Effector CD4-positive, alpha-beta T cell (primary cell): ENCODE results near the gene PAQR4.

Source experiments
- DNase-seq: peaks from one replicate; pipeline ENCODE4 v3.0.0-alpha.2; 2020

Gene PAQR4

DNA sequence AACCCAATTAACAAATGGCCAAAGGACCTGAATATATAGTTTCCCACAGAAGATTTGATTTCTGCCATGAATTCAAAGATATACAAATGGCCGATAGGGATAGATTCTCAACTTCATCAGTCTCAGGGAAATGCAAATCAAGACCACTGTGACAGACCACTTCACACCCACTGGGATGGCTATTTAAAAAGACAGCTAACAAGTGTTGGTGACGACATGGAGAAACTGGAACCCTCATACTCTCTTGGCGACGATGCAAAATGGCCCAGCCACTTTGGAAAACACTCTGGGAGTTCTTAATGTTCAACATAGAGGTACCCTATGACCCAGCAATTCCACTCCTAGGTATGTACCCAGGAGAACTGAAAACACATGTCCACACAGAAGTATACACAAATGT lies 22.5 kb upstream of the PAQR4 start:
- DNase-seq: no peak

DNA sequence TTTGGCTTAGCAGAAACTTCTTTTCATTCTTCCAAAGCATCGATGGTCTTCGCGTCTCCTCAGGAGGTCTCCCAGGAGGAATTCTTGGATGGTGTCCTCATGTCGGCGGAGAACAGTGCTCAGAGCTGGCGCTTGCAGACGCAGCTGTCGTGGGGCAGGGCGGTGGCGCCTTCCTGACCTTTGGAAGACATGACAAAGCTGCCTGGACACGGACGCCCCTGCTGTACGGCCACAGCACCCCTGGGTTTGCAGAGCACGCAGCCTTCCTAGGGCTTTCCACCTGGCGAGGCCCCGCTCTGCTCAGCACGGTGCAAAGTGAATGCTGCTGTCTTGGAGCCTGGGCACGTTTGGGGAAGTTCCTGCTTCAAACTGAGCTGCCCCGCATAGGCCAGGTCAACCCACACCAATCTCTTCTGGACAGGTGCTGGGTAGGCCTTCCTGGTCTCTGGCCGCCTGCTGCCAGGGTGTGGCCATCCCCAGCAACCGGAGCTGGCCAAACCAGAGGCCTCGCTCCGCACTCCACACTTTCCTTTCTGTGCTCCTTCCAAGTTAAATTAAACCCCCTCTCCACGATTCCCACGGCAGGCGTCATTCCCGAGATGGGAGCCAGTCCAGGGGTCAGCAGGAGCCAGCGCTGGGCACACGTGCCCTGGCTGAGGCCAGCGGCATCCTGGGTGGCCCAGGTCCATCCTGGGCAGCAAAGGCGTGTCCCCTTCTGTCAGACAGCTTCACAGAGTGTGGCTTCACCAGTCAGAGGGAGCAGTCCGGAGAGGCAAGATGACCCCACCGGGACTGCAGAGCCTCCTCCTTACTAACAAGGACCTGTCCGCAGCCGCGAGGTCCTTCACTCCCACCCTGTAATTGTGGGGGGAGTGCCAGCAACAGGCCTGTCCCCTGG lies 20.1 kb upstream of the PAQR4 start:
- DNase-seq: no peak

DNA sequence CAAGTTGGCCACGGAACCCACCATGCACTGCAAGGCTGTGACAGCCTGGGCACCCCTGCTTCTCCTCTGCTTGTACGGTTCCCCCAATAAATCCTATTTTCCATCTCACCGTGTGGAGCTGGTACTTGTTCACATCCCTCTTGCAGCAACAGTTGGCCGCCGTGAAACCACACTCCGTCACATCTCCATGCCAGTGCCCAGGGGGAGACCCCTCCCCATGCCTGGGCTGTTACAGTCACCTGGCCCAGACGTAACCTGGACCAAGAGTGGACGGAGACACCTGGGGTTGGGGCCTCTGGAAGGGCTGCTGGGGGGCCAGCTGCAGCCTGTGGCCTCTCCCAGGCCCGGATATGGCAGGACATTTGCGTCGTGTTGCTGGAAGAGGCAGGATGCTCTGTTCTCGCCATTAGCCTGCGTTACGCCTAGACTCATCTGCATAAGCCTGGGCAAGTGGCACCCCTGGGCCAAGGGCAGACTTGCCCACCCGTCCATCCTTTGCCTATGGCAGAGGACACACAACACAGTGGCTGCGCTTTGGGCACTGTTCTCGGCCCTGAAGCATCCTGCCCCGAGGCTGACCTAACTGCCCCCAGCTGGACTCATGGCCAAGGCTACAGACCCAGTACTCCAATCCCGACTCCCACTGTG lies 19.3 kb upstream of the PAQR4 start:
- no peak for DNase-seq

DNA sequence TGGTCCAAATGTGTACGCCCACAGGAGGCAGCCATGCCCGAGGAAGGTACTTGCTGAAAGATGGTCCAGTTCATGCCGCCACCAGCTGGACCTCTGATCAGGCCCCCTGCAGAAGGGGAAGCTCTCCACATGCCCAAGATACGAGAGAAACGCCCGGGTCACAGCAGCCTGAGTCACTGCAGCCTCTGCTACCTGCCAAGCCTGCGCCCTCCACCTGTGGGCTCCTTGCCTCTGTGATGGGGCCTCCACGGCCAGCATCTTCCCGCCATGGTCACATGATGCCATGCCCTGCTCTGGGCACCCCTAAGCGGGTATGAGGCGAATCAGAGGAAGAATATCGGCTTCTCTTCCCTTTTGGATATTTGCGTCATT lies 18.8 kb upstream of the PAQR4 start:
- DNase-seq: no peak

DNA sequence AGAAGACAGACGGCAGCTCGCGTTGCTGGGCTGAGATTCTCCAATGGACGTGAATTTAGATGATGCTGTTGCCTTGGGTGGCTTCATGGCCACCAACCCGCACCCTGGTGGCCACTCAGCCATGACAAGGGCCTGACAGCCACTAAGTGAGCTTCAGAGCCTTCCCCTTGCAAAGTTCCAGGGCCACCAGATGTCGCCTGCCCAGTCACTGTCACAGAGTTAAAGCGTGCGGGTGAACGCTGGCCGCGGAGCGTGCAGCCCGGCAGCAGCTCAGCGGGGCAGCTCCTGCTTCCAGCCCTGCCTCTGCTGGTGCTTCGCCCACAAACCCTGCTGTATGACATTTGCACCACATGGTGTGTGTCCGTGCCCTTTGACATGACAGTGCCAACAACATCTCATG lies 18.4 kb upstream of the PAQR4 start:
- no peak for DNase-seq

DNA sequence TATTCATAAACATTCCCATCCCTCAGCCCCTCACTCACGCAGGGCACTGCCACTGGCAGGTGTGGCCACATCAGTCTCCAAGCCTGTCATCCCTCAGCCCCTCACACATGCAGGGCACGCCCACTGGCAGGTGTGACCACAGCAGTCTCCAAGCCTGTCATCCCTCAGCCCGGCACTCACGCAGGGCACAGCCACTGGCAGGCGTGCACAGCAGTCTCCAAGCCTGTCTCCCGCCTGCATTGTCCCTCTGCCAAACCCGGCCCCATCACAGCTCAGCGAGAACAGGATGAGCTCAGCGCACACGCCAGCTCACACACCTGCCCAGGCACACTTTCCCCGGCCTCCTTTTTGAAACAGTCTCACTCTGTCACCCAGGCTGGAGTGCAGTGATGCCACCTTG lies 16.5 kb upstream of the PAQR4 start:
- no peak for DNase-seq

DNA sequence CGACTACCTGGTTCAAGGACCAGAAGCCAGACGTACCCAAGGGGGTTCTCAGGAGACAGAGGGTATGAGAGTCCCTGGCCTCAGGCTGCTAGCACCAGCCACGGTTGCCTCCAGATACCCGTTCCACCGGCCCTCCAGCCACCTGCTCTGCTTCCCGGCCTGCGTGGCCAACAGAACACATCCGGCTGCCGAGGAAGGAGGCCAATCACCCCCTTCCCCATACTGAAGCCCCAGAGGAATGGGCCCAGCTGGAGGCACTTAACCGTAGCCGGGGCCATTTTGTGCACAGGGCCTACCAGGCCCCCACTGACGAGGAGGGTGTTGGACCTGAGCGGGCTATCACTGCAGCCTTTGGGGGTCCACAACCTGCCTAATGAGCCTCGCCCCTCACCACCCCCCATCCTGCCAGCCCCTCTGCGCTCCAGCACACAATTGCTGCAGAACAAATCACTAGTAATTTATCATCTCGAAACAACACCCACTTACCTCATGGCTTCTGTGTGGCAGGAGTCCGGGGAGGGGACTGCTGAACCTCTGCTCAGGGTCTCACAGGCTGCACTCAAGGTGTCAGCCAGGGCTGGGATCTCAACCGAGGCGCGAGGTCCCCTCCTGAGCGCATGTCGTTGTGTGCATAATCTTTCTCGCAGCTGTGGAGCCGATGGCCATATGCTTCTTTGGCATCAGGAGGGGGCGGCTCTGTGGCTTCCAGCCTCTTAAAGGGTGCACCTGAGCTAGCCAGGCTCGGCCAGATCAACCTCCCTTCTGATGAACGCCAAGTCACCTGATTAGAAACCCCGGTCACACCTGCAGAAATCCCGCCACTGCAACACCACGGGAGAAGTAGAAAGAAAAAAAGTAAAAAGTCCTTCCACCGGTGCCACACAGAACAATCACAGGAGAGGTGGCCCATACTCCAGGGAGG lies 15.2 kb upstream of the PAQR4 start:
- no peak for DNase-seq

DNA sequence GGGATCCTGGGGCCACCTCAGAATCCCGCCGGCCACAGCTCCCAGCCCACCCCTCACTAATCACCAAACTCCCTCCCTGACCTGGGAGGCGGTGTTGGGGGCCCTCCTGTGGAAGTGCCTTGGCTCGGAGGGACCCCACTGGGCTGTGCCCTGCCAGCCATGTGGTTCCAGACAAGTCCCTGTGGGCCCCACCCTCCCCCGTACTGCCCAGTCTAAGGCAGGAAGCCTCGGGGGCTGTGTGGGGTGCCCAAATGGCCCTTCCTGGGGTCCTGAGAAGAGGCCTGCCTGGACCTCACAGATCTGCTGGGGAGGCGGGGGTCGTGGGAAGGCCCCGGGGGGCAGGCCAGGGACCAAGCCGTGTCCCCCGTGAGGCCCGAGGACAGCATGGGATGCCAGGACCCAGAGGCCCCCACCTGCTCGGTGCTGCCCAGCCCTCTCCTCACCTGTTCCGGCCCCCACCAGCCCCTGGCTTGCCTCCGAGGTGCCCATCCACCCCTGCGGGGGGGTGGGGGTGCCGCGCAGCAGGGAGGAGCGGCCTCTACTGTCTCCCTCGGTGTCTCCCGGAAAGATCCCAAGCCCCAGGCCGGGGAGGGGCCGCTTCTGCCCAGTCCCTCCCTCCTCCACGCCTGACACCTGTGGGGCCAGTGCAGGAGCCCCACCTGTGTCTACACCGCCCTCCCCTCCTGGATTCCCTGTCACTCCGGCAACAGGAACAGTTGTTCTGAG lies 14.3 kb upstream of the PAQR4 start:
- no peak for DNase-seq

DNA sequence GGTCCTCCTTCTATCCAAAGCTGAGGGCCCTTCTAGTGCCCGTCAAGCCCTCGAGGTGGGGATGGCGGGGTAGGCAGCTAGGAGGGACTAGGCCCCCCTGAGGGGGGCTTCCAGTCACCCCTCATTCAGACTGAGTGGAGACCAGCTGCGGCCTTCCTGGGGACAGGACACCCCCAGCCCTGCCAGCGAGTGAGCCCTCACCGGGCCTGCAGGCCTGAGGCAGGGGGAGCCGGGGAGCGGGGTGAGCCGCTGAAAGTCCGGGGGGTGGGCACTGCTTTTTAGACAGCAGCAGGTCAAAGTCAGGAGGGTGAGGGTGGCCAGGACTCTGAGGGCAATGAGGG lies 13.7 kb upstream of the PAQR4 start:
- DNase-seq: no peak

DNA sequence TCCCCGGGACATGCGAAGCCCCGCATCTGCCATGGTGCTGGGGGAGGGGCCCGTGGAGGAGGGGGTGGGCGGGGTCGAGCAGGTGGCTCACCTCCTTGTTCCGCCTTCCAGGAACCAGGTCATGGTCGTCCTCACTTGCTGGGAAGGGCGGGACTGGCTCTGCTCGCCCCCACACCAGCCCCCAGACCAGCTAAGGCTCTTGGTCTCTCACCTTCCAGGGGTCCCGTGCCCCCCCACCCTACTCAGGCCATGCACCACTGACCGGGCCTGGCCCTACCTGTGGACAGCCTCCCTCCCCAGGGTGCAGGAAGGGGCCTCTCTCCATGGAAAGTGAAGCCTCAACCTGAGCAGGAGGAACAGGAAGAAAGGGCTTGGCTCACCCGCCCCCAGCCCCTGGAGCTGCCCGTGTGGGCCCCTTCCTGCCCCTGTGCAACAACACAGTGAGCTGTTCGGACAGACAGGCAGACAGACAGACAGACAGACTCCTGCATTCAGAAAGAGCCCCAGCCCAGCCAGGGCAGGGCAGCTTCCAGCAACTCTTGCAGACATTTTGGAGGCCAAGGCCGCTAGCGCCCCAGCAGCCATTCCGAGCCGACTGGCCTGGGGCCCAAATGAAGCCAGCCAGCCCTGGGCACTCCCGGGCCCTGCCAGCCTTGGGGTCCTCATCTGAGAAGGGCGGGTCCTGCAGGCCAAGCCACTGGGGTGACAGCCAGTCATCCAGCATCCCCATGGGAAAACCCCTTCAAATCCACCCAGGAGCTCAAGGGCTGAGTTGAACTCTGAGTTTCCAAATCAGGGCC lies 13.2 kb upstream of the PAQR4 start:
- DNase-seq: no peak

DNA sequence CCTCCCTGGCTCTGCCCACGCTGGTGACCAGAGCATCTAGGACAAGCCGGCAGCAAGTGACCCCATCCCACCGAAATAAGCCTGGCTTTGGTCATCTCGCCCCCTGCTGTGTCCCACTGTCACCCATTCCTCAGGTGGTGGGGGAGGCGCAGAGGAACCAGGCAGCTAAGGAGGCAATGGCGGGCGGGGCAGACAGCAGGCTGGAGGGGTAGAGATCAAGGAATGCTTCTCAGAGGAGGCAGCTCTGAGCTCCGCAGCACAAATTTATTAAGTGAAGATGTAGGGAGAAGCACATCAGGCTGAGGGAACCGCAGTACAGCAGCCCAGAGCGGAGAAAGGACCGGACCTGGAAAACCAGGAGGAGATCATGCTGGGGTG lies 12.6 kb upstream of the PAQR4 start:
- no peak for DNase-seq

DNA sequence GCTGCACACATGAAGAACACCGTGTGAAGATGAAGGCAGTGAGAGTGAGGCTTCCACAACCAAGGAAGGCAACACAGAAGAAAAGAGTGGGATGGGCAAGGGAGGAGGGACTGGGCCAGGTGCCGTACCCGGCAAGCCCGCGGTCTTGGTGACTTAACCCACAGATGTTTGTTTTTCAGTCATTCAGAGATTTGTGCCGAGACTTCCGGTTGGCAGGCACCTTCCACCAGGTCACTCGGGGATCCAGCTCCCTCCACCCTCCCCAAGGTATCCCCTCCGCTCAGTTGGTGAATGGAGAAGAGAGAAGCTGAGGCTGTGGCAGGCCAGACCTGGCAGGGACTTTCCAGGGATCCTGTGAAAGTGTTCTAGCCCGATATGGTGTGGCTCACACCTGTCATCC lies 9.9 kb upstream of the PAQR4 start:
- no peak for DNase-seq

DNA sequence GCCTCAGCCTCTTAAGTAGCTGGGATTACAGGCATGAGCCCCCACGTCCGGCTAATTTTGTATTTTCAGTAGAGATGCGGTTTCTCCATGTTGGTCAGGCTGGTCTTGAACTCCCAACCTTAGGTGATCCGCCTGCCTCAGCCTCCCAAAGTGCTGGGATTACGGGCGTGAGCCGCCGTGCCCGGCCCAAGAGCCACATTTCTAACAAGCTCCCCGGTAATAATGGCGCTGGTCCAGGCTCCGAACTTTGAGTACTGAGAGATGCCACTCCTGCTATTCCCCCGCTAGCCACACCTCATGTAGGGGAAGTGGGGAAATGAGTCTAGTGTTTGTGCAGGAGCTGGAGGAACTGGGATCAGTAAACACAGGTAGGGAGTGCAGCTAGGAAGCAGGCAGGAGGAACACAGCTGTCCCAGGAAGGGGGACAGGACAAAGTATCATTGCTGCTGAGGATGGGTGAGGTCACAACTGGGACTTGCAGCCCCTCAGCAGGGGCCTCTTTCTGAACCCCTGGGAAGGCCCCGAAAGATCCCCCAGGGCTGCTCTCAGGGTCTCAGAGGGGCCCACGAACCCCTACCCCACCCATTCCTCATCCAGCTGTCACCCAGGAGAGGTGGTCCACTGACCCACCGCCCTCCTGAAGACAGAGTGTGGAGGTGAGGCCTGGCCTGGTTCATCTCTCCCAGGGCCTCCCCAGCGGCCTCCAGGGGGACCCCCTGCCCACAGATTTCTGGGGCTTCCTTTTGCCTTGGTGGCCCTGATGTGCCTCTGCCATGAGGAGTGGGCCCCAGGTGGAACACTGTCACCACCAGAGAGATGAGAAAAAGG lies 8.8 kb upstream of the PAQR4 start:
- DNase-seq: no peak

DNA sequence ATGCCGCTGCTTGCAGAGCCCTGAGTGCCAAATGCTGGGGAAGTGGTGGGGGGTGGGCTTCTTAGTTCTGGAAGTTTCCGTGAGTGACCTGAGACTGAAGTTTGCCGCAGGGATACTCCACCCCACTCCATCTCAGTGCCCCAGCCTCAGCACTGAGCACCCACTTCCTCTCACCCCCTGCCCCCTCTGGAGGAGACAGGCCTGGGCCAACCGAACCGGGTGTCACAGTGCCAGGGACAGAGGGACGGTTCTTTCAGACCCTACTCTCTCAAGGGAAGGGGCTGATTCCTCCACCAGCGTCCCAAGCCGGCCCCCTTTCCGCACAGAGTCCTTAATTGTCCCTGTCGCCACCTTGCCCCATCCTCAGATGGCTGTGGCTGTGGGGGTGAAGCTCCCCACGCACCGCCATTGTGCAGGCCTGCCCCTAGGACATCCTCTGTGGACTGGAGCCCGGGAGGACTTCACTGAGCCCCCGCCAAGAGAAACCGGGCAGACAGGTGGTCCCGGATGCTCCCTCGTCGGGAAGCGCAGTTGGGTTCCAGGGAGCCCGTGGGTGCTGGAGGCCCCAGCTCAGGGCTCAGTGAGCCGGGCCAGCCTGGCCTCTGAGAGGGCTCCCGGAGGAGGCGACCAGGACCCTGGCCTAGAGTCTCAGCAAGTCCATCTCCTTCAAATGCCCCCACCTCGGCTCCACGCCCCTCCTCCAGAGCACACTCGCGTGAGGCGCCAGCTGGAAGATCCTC lies 6.6 kb upstream of the PAQR4 start:
- DNase-seq: no peak

DNA sequence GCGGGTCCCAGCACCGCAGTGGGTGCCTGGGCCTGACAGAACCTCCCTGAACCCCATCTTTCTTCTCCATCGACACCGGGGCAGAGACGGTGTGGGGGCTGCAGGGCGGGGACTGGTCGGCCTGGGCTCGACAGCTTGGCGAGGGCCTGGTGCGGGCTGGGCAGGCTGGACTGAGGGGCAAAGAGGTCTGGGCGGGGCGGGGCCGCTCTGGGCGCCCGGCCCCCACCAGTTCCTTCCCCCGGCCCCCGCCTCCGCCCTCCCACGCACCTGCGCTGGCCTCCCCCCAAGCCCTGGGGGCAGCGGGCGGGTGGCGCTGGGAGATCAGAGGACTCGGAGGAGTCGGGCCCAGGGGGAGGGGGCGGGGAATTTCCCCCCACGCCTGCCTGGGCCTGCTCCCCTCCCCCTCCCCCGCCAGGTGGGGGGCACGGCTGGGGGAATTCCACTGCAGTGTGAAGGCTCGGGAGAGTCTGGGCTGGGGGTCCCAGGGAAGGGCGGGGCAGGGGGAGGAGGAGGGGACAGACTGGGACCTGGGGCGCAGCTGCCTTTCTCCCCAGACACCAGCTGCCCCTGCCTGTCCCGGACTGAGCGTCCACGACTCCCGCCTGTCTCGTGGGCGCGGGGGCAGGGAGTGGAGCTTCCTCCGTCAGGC lies 6.0 kb upstream of the PAQR4 start:
- no peak for DNase-seq

DNA sequence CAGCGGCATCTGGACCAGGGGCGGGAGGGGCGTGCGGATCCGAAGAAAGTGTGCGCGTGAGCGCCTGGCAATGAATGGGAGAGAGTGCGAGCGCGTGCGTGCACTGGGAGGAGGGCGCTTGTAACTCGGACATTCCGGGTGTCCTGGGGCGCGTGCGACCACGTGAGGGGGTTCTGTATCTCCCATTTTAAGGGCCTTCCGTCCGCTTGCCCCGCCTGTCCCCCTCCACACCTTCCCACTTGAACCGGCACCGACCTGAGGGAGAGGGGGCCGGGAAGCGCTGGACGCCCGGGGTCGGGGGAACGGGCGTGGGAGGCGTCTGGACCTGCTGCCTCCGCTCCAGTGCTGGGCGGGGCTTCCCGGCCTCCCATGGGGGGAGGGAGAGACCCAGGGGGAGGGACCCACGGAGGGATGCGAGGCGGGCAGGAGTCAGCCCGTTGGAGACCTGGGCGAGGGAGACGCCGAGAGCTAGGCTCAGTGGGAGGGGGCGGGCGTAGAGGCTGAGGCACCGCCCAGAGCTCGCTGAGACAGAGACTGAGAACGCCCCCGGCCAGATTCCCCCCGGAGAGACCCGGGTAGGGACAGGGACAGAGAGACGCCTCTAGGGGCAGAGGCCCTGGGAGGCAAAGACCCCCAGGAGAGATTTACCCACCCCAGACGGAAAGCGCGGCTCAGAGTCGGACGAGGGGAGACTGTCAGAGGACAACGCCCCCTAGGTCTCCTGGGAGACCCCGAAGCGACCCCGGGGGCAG lies 5.2 kb upstream of the PAQR4 start, which contains the start of gene KREMEN2:
Gene KREMEN2, plus strand, starts transcription at position 553 of the 752 bp plus-strand sequence. CDS start 246 bp downstream, outside the sequence.
- DNase-seq: no peak

DNA sequence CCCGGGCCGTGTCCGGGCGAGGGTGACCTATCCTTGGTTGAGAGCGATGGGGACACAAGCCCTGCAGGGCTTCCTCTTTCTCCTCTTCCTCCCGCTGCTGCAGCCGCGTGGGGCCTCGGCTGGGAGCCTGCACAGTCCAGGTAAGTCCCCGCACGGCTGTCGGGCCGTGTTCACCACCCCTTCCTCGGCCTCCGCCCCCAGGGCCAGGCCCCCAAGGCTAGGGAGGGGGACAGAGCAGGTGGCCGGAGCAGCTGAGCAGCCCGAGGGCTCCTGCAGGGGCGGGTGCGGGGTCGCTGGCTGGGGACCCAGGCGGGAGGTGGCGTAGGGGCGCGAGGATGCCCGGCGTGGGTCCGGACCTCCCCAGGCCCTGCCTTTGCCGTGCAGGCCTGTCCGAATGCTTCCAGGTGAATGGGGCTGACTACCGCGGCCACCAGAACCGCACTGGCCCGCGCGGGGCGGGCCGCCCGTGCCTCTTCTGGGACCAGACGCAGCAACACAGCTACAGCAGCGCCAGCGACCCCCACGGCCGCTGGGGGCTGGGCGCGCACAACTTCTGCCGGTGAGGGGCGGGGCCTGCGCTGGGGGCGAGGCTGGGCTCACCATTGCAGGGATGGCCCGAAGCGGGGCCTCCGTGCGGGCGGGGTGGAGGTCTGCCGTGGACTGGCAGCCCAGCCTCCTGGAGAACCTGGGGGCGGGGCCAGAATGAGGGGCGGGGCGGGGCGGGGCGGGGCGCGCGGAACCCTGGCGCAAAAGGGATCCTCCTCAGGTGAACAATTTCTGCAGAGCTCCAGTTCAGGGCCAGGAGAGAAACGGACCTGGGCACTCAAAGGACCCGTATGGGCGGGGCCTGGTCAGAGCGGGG lies 4.4 kb upstream of the PAQR4 start:
- peak; percentile 46 for DNase-seq
